Measurements from ENCODE around the gene VAV1.

Gene VAV1

DNA sequence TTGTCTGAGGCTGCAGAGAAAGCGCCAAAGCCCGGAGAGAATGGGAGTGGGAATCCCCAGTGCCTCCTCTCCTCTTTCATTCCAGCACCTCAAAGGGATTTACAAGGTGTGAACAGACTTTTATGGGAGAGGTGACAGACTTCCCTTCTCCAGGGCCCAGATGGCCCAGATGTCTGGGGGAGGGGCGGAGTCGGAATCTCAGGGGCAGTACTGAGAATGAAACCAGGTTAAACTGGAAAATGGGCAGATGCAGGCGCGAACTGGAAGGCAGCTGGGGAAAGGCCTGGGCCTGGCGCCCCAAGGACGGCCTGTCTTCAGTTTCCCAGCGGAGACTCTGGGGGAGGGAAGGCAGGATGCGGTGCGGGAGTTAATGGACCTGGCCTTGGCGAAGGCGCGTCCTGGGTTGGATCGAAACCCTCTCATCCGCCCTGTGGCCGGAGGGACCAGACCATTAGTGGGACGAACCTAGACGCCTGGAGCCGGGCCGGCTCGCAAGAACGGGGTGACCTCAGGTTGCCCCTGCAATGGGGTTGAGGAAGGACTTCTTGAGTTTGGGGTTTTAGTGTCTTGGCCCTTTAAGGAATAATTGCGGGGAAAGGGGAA is 33.6 kb upstream of the VAV1 start:
- Histone ChIP-seq H3K27me3 (ENCODE audit: insufficient read depth, low read length) (no peaks in the 10 kb centered on the region), H3K9me3 (ENCODE audit: low read length) (no peaks in the 10 kb centered on the region), H2AFZ (ENCODE audit: low read length) (peak overlapping the region; percentile 92; the same call in 1 of the 2 replicates), H3K79me2 (ENCODE audit: insufficient read depth, low read length) (no peaks in the 10 kb centered on the region), H3K27ac (ENCODE audit: low read depth, low read length, poor library complexity, severe bottlenecking) (peak overlapping the region; percentile 89), H3K9ac (ENCODE audit: low read length) (peak overlapping the region; percentile 50), H3K36me3 (ENCODE audit: insufficient read depth, low read length) (peaks cover 15% of the 10 kb centered on the region; the same call in 1 of the 2 replicates), H3K9me2 (ENCODE audit: low read depth, low read length) (no peaks in the 10 kb centered on the region), H3K4me3 (ENCODE audit: low read depth, low read length, poor library complexity, severe bottlenecking) (peak overlapping the region; percentile 53), H3K4me2 (ENCODE audit: low read length) (peak overlapping the region; percentile 68), H3F3A (ENCODE audit: insufficient read depth, low read length) (peaks cover 7% of the 10 kb centered on the region; the same call in 1 of the 2 replicates), H3K4me1 (ENCODE audit: insufficient read depth, low read length, severe bottlenecking) (peaks cover 48% of the 10 kb centered on the region), H4K20me1 (ENCODE audit: insufficient read depth, low read length) (no peaks in the 10 kb centered on the region)
- TF ChIP-seq, protein P1, sequence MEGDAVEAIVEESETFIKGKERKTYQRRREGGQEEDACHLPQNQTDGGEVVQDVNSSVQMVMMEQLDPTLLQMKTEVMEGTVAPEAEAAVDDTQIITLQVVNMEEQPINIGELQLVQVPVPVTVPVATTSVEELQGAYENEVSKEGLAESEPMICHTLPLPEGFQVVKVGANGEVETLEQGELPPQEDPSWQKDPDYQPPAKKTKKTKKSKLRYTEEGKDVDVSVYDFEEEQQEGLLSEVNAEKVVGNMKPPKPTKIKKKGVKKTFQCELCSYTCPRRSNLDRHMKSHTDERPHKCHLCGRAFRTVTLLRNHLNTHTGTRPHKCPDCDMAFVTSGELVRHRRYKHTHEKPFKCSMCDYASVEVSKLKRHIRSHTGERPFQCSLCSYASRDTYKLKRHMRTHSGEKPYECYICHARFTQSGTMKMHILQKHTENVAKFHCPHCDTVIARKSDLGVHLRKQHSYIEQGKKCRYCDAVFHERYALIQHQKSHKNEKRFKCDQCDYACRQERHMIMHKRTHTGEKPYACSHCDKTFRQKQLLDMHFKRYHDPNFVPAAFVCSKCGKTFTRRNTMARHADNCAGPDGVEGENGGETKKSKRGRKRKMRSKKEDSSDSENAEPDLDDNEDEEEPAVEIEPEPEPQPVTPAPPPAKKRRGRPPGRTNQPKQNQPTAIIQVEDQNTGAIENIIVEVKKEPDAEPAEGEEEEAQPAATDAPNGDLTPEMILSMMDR (IDR thresholded peaks at IDR 0.05; ENCODE audit: low read length), result no peak
- no peak for TF ChIP-seq EZH2 (IDR thresholded peaks at IDR 0.05; ENCODE audit: borderline replicate concordance, low read length)

DNA sequence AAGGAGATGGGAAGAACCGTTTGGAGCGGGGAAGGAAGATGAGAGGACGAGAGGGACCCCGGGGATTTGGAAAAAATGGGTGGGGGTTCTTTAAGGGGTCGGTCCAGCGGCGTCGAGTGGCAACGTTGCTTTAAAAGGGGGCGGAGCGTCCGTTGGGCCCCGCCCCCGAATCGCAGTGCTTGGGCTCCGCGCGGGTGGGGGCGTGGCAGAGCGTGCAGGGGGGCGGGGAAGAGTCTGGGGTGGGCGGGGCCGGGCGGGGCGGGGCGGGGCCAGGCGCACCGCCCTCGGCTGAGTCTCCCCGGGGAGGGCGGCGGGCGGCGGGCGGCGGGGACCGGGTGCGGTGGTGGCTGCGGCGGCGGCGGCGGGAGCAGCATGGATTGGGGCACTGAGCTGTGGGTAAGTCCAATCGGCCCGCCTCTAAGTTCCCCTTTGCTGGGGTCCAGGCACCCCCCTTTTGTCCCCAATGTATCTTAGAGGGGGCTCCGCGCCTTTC is 33.1 kb upstream of the VAV1 start, which contains the start of gene TRIP10:
Gene TRIP10 (plus strand): TSS at position 291 of the 493 bp plus-strand sequence. CDS start 82 bp downstream, at position 373.
- Histone ChIP-seq H3K36me3 (ENCODE audit: insufficient read depth, low read length) (peaks cover 20% of the 10 kb centered on the region; the same call in 1 of the 2 replicates), H3K4me3 (ENCODE audit: low read depth, low read length, poor library complexity, severe bottlenecking) (peak within 1 kb of the TSS; percentile 89), H3F3A (ENCODE audit: insufficient read depth, low read length) (peaks cover 7% of the 10 kb centered on the region; the same call in 1 of the 2 replicates), H3K9me2 (ENCODE audit: low read depth, low read length) (no peaks in the 10 kb centered on the region), H3K27me3 (ENCODE audit: insufficient read depth, low read length) (no peaks in the 10 kb centered on the region), H3K9me3 (ENCODE audit: low read length) (no peaks in the 10 kb centered on the region), H3K79me2 (ENCODE audit: insufficient read depth, low read length) (no peaks in the 10 kb centered on the region), H3K4me1 (ENCODE audit: insufficient read depth, low read length, severe bottlenecking) (peaks cover 48% of the 10 kb centered on the region), H3K27ac (ENCODE audit: low read depth, low read length, poor library complexity, severe bottlenecking) (peak within 1 kb of the TSS; percentile 89), H3K4me2 (ENCODE audit: low read length) (peak within 1 kb of the TSS; percentile 96), H2AFZ (ENCODE audit: low read length) (peak within 1 kb of the TSS; percentile 92; the same call in 1 of the 2 replicates), H3K9ac (ENCODE audit: low read length) (peak within 1 kb of the TSS; percentile 81), H4K20me1 (ENCODE audit: insufficient read depth, low read length) (no peaks in the 10 kb centered on the region)
- no peak for TF ChIP-seq EZH2 (IDR thresholded peaks at IDR 0.05; ENCODE audit: borderline replicate concordance, low read length)
- TF ChIP-seq, protein P1 (IDR thresholded peaks at IDR 0.05; ENCODE audit: low read length), result no peak

DNA sequence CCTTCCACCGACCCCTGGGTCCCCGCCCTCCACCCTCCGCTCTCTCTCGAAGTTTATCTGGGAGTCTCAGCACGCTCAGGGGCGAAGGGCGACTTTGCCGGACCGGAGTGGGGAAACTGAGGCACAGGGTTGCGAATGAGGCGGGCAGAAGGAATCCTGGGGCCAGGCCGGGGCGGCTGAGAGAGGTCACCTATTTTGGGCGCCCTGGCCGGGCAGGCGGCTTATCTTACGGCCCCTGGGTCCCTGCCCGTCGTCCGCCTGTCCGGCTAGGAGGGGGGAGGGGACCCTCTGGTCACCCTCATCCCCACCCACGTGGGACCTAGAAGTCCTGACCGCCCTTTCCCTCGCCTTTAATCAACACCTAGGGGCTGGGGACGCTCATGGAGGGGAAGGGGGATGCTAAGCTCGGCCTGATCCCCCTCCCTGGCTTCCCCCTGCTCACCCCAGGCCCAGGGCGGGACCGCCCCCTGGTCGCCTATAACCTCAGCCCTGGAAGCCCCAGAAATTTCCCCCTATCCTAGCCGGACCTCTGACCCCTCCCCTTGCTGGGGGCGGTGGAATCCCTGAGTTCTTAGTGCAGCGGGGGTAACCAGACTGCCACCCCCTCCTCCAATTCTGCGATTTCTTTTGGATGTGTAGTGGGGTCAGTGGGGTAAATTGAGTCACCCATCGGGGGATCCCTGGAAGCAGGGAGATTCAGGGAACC is 32.5 kb upstream of the VAV1 start:
- Histone ChIP-seq H3K27me3 (ENCODE audit: insufficient read depth, low read length) (no peaks in the 10 kb centered on the region), H3K9me2 (ENCODE audit: low read depth, low read length) (no peaks in the 10 kb centered on the region), H3K27ac (ENCODE audit: low read depth, low read length, poor library complexity, severe bottlenecking) (peak overlapping the region; percentile 85), H4K20me1 (ENCODE audit: insufficient read depth, low read length) (no peaks in the 10 kb centered on the region), H3K4me3 (ENCODE audit: low read depth, low read length, poor library complexity, severe bottlenecking) (peak overlapping the region; percentile 89), H3K9me3 (ENCODE audit: low read length) (no peaks in the 10 kb centered on the region), H3F3A (ENCODE audit: insufficient read depth, low read length) (peaks cover 7% of the 10 kb centered on the region; the same call in 1 of the 2 replicates), H3K4me2 (ENCODE audit: low read length) (peak overlapping the region; percentile 96), H3K36me3 (ENCODE audit: insufficient read depth, low read length) (peaks cover 26% of the 10 kb centered on the region; the same call in 1 of the 2 replicates), H3K79me2 (ENCODE audit: insufficient read depth, low read length) (no peaks in the 10 kb centered on the region), H3K9ac (ENCODE audit: low read length) (peak overlapping the region; percentile 81), H3K4me1 (ENCODE audit: insufficient read depth, low read length, severe bottlenecking) (peaks cover 47% of the 10 kb centered on the region), H2AFZ (ENCODE audit: low read length) (no peak overlapping the region)
- TF ChIP-seq, protein P1 (IDR thresholded peaks at IDR 0.05; ENCODE audit: low read length), result no peak
- TF ChIP-seq EZH2 (IDR thresholded peaks at IDR 0.05; ENCODE audit: borderline replicate concordance, low read length), result no peak
